Measurements from ENCODE around the gene IGFL4.

Gene IGFL4

DNA sequence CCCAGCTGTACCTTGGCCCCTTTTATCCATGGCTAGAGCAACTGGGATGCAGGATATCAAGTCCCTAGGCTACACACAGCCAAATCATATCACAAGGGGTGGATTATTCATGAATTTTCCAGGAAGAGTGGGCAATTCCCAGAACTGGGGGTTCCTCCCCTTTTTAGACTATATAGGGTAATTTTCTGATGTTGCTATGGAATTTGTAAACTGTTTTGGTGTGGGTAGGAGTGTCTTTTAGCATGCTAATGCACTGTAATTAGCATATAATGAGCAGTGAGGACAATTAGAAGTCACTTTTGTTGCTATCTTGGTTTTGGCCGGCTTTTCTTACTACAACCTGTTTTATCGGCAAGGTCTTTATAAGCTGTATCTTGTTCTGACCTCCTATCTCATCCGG, 18.0 kb upstream of the IGFL4 start:
- no peak for DNase-seq
- Histone ChIP-seq H3K27ac (ENCODE audit: low read length) (no peak overlapping the region), H3K36me3 (replicated peaks; ENCODE audit: insufficient read depth, low read length) (no peaks in the 10 kb centered on the region), H3K4me3 (ENCODE audit: low read length) (no peak overlapping the region), H2AFZ (ENCODE audit: low read length) (no peak overlapping the region), H3K79me2 (ENCODE audit: low read length) (no peaks in the 10 kb centered on the region), H3K4me1 (ENCODE audit: low read length) (no peaks in the 10 kb centered on the region), H3K9me3 (replicated peaks; ENCODE audit: insufficient read depth, low read length) (no peaks in the 10 kb centered on the region), H3K4me2 (ENCODE audit: low read depth, low read length) (no peak overlapping the region), H3F3A (ENCODE audit: insufficient read depth, low read length) (no peaks in the 10 kb centered on the region), H3K27me3 (replicated peaks; ENCODE audit: insufficient read depth, low read length) (peaks cover 62% of the 10 kb centered on the region), H3K9ac (ENCODE audit: low read length) (no peak overlapping the region), H3K9me2 (replicated peaks; ENCODE audit: insufficient read depth, low read length) (no peaks in the 10 kb centered on the region), H4K20me1 (ENCODE audit: insufficient read depth, low read length) (no peaks in the 10 kb centered on the region)
- no peak for TF ChIP-seq EZH2 (optimal IDR thresholded peaks at IDR 0.05; ENCODE audit: low read depth, low read length)
- TF ChIP-seq, protein P1, sequence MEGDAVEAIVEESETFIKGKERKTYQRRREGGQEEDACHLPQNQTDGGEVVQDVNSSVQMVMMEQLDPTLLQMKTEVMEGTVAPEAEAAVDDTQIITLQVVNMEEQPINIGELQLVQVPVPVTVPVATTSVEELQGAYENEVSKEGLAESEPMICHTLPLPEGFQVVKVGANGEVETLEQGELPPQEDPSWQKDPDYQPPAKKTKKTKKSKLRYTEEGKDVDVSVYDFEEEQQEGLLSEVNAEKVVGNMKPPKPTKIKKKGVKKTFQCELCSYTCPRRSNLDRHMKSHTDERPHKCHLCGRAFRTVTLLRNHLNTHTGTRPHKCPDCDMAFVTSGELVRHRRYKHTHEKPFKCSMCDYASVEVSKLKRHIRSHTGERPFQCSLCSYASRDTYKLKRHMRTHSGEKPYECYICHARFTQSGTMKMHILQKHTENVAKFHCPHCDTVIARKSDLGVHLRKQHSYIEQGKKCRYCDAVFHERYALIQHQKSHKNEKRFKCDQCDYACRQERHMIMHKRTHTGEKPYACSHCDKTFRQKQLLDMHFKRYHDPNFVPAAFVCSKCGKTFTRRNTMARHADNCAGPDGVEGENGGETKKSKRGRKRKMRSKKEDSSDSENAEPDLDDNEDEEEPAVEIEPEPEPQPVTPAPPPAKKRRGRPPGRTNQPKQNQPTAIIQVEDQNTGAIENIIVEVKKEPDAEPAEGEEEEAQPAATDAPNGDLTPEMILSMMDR (IDR thresholded peaks at IDR 0.05; ENCODE audit: low read length): no peak
- no peak for TF ChIP-seq EZH2phosphoT487 (IDR thresholded peaks at IDR 0.05; ENCODE audit: low read length)

DNA sequence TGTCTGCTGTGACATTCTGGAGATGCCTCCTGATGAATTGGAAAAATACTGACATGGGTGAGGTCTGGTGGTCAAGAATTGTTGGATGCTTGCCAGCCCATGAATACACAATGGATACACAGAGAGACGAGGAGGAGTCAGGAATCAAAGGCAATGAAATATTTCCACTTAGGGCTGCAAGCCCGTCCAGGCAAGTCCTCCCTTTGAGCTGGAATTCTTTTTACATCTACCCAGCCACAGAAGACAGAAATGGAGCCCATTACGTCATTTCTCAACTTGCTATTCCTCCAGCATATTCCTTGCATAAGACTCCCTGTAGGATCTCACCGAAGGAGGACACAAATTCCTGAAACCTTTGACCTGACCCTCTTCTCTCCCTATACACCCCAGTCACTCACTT, 15.7 kb upstream of the IGFL4 start:
- Histone ChIP-seq H2AFZ (ENCODE audit: low read length) (no peak overlapping the region), H3K9ac (ENCODE audit: low read length) (no peak overlapping the region), H3K9me2 (replicated peaks; ENCODE audit: insufficient read depth, low read length) (no peaks in the 10 kb centered on the region), H3K9me3 (replicated peaks; ENCODE audit: insufficient read depth, low read length) (no peaks in the 10 kb centered on the region), H3K27me3 (replicated peaks; ENCODE audit: insufficient read depth, low read length) (peaks cover 54% of the 10 kb centered on the region), H3K4me3 (ENCODE audit: low read length) (no peak overlapping the region), H3K27ac (ENCODE audit: low read length) (no peak overlapping the region), H3K36me3 (replicated peaks; ENCODE audit: insufficient read depth, low read length) (no peaks in the 10 kb centered on the region), H4K20me1 (ENCODE audit: insufficient read depth, low read length) (no peaks in the 10 kb centered on the region), H3F3A (ENCODE audit: insufficient read depth, low read length) (no peaks in the 10 kb centered on the region), H3K79me2 (ENCODE audit: low read length) (no peaks in the 10 kb centered on the region), H3K4me2 (ENCODE audit: low read depth, low read length) (no peak overlapping the region), H3K4me1 (ENCODE audit: low read length) (no peaks in the 10 kb centered on the region)
- no peak for DNase-seq
- TF ChIP-seq, protein P1 (IDR thresholded peaks at IDR 0.05; ENCODE audit: low read length): no peak
- TF ChIP-seq EZH2phosphoT487 (IDR thresholded peaks at IDR 0.05; ENCODE audit: low read length) (no peak), EZH2 (optimal IDR thresholded peaks at IDR 0.05; ENCODE audit: low read depth, low read length) (no peak)

DNA sequence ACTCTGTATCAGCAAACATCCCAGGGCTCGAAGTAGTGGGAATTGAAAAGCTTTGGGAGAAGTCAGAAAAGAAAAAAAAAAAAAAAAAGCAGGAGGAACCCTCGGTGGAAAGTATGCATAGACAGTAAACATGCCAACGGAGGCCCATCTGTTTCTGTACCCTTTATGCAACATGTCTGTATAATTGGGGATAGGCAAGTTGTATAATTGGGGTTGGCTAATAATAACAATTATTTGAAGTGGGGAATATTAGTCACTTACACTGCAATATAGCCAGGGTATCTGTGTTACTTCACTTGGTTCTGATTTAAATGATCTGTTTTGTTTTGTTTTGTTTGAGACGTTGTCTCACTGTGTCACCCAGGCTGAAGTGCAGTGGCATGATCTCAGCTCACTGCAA, 12.1 kb upstream of the IGFL4 start:
- Histone ChIP-seq H3K9ac (ENCODE audit: low read length) (no peak overlapping the region), H3K4me2 (ENCODE audit: low read depth, low read length) (no peak overlapping the region), H3K79me2 (ENCODE audit: low read length) (no peaks in the 10 kb centered on the region), H3K9me2 (replicated peaks; ENCODE audit: insufficient read depth, low read length) (no peaks in the 10 kb centered on the region), H3K36me3 (replicated peaks; ENCODE audit: insufficient read depth, low read length) (no peaks in the 10 kb centered on the region), H3K27me3 (replicated peaks; ENCODE audit: insufficient read depth, low read length) (peaks cover 31% of the 10 kb centered on the region), H3K9me3 (replicated peaks; ENCODE audit: insufficient read depth, low read length) (no peaks in the 10 kb centered on the region), H4K20me1 (ENCODE audit: insufficient read depth, low read length) (no peaks in the 10 kb centered on the region), H3K27ac (ENCODE audit: low read length) (no peak overlapping the region), H3K4me1 (ENCODE audit: low read length) (no peaks in the 10 kb centered on the region), H3K4me3 (ENCODE audit: low read length) (no peak overlapping the region), H3F3A (ENCODE audit: insufficient read depth, low read length) (no peaks in the 10 kb centered on the region), H2AFZ (ENCODE audit: low read length) (no peak overlapping the region)
- DNase-seq: no peak
- TF ChIP-seq EZH2 (optimal IDR thresholded peaks at IDR 0.05; ENCODE audit: low read depth, low read length) (no peak), EZH2phosphoT487 (IDR thresholded peaks at IDR 0.05; ENCODE audit: low read length) (no peak)
- TF ChIP-seq, protein P1 (IDR thresholded peaks at IDR 0.05; ENCODE audit: low read length): no peak

Measured in MM.1S (cell line).